HG02763 (cell line): ENCODE measurements around the gene NAALADL2.
"Not testable (repeated sequence)": the region's sequence is repeated elsewhere in the genome, so short reads cannot be mapped to it uniquely, and the experiment has no call there.

Experiments
- ATAC-seq: cut with Tn5 transposase; IDR thresholded peaks from one replicate; pipeline ENCODE4 v1.9.1; 2021; ENCODE audit warnings: mild to moderate bottlenecking, moderate library complexity; ENCODE audit not compliant: unreplicated experiment

Gene NAALADL2

DNA sequence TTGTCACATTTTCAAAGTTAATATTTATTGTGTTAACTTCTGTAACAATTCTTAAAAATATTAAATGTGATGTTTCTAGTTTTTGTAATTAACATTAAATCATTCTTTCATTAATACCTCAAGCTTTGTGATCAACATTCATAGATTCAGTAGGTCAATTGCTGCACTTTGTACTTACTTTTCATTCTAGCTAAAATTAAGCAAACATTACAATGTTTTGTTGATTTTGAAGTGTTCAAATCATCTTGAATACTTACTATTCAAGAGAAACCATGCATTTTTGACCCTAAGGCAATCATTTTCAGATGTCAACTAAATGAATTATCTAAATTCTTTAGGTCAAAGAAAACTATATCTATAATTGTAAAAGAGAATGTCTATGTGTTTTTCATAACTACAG, 933.1 kb downstream of the NAALADL2 start:
- no peak for ATAC-seq

DNA sequence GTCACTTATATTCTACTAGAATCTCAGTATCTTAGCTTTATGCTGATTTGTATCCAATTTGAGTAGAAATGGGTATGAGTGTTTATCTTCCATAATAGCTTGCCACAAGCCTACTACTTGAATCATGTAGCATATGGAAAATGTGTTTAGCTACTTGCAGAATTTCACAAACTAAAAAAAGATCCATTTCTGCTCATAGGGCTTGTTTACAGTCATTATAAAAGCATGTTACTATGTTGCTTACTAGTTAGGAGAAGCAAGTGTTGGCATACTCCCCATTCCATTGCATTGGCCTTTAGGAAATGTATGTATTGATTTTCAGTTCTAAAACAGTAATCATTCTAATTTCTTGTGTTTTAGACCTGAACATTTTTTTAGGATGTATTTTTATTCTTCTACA, 939.2 kb downstream of the NAALADL2 start:
- no peak for ATAC-seq

DNA sequence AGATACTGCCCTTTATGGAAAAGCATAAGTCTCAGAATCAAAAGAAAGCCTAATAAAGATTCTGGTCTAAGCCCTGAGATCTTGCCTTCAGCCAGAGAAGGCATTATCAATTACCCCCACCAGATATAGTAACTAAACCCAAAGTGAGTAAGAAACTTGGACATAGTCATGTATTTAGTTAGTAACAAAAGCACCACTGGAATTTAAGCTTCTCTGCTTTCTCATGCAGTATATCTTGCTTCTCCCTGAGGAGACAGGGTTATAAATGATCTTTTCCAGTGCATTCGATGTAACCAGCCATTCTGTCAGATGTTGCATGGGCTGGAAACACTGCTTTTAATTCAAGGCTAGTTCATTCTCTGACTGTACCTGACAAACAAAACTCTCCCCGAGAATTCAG, 946.7 kb downstream of the NAALADL2 start:
- no peak for ATAC-seq

DNA sequence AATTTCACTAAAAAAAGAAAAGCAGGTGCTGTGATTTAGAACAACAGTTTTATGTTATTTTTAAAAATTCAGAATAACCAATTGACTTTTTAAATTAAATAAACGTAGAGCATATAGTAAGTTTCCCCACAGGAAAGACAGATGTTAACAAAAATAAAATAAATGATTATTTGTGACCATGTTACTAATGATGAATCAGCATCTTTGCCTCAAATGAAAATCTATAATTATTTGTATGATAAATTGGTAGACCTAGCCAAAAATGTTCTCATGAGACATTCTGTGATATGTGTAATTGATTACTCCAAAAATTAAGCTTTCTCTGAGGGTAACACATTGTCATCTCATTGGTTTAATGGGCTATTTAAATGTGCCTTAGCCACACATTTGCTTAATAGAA, 948.0 kb downstream of the NAALADL2 start:
- ATAC-seq = no peak

DNA sequence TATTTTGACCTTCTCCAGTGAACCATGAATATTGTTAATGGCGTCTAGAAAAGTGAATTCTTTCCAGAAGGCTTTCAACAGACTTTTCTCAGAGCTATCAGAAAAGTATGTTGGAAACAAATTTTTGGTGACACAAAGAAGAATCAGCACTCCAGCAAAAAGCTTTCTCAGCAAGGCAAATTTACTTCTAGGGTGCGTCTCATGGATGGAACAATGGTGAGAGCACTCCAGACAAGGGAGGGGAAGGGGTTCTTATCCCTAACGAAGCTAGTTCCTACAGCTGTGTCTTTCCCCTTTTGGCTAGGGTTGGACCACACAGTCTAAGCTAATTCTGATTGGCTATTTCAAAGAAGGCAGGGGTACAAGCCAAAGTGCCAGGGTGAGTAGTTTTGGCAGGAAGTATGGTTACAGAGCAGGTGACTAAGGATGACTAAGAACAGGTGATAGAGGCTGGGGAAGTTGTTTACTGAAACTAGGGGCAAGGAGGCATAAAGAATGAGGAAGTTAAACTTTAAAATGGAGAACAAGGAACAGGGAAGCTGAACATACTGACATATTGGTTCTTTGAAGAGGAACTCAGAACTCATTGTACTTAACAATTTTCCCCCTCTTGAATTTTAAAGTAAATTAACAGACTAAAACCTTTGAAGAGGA, 959.8 kb downstream of the NAALADL2 start:
- no peak for ATAC-seq

DNA sequence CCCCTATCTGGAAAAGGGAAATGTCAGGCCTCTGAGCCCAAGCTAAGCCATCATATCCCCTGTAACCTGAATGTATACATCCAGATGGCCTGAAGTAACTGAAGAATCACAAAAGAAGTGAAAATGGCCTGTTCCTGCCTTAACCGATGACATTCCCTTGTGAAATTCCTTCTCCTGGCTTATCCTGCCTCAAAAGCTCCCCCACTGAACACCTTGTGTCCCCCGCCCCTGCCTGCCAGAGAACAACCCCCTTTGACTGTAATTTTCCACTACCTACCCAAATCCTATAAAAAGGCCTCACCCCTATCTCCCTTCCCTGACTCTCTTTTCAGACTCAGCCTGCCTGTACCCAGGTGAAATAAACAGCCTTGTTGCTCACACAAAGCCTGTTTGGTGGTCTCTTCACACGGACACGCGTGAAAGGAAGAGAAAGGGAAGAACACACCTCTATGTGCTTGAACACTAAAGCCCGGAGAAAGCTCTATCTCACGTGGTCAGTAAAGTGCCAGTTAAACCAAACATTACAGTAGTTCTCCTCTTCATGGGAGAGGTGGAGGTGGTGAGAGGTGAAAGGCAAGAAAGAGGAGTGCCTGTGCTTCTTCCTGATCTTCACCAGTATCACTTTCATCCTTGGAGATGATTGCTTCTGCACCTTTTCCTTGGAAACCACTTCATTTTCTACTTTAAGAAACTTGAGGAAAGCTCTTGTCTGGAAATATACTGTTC, 963.8 kb downstream of the NAALADL2 start:
- ATAC-seq = not testable (repeated sequence)

DNA sequence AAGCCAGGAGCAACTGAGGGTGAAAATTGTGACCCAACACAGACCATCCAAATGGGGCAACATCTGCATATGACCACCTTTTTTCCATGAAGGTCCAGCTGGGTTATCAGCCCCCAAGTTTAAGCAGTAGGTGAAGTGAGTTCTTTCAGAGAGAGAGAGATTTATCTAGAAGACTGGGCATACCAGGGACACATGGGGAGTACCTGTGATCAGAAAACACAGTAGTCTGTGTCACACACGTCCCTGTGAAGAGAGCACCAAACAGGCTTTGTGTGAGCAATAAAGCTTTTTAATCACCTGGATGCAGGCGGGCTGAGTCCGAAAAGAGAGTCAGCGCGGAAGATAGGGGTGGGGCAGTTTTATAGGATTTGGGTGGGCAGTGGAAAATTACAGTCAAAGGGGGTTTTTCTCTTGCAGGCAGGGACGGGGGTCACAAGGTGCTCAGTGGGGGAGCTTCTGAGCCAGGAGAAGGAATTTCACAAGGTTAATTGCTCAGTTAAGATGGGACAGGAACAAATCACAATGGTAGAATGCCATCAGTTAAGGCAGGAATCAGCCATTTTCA, 966.0 kb downstream of the NAALADL2 start:
- not testable (repeated sequence) for ATAC-seq

DNA sequence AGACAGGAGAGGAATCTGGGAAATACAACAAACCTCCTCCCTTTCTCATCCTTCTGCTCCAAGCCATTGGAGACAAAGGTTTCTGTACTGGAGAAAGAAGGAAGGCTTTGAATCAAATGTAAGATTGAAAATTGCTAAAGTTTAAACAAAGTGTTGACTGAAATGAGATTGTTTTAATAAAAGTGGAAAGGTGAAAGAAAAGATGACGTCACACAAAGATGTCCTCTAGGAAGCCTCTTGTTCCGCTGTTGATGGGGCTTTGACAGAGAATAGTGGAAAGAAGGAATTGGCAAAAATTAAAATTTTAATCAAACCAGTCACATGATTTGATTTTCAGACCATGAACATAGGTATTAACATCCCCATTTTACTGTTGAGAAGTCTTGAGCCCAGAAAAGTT, 967.6 kb downstream of the NAALADL2 start:
- no peak for ATAC-seq

DNA sequence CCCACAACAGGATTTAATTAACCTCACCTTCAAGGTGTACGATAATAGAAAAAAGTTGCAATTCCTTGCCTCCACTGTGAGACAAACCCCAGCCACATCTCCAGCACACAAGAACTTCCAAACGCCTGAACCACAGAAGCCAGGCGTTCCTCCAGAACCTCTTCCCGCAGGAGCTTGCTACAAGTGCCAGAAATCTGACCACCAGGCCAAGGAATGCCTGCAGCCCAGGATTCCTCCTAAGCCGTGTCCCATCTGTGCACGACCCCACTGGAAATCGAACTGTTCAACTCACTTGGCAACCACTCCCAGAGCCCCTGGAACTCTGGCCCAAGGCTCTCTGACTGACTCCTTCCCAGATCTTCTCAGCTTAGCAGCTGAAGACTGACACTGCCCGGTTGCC, 970.7 kb downstream of the NAALADL2 start:
- not testable (repeated sequence) for ATAC-seq

DNA sequence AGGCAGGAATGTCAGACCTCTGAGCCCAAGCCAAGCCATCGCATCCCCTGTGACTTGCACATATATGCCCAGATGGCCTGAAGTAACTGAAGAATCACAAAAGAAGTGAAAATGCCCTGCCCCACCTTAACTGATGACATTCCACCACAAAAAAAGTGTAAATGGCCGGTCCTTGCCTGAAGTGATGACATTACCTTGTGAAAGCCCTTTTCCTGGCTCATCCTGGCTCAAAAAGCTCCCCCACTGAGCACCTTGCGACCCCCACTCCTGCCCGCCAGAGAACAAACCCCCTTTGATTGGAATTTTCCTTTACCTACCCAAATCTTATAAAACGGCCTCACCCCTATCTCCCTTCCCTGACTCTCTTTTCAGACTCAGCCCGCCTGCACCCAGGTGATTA, 976.6 kb downstream of the NAALADL2 start:
- ATAC-seq = not testable (repeated sequence)

DNA sequence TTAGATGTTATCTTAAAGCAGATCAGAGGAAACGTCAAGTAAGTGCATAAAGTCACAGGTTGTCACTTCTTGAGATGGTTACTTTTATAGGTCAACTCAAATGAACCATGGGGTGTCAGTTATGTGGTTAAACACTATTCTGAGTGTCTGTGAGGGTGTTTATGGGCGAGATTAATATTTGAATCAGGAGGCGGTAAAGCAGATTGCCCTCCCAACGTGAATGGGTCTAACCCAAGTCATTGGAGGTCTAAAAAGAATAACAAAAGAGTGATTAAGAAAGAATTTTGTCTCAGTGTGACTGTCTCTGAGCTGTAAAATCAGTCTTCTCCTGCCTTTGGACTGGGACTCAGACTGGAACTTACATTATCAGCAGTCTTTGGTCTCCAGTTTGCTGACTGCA, 977.5 kb downstream of the NAALADL2 start:
- no peak for ATAC-seq

DNA sequence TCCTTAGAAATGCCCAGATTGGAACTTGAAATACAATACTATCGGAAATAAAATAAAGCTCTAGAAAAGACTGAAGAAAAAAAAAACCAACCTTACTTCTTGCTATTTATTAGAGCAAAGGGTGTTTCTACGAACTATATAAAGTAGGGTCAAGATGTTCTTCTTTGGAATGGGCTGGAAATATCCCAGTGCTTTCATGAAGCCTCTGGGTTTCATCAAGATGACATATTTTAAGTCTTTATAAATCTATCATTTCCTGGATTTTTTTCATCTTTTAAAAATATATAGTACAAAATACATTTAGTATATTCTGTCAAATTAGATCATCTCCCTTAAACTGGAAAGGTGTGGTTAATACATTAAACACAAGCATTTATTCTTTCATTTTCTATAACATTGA, 978.8 kb downstream of the NAALADL2 start:
- no peak for ATAC-seq

DNA sequence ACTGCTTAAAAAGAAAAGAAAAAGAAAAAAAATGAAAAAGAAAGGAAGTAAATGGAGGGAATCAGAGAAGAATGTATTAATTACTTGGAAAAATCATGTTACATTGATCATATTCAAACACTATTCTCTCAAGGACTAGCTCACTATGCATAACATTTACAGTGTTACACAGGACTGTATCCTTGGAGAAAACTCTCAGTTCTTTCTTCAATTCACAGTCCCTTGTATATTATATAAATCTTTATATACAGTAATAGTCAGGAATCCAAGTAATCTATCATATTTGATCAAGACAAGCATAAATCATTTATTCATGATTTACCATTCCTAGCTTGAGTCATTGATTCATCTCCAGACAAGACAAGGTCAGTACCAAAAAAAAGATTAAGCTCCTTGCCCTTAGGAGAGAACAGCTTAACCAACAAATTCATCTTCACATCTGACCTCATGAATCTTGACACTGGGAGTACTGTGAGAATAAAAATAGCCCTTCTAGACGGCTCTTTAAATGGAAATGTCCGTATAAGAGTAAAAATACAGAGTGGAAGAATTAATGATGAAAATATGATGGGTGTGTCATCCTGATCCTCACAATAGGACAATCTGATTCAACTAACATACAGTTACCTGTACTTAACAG, 980.4 kb downstream of the NAALADL2 start:
- ATAC-seq = no peak

DNA sequence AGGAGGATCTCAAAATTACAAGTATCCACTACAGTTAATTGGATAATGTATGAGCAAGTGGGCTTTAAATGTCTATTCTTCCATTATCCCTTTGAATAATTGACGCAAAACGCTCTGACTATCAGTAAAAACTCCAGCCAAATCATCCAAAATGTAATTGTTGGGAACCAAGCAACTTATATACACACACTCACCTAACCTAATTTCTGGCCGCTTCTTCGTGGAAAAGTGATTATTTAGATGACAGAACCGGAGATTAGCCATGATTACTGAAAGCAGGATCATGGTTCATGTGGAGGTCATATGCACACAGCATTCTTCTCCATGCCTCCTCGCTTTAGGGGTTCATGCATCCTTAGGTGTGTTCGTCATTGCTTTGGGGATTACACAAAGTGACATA, 992.4 kb downstream of the NAALADL2 start:
- ATAC-seq = no peak

DNA sequence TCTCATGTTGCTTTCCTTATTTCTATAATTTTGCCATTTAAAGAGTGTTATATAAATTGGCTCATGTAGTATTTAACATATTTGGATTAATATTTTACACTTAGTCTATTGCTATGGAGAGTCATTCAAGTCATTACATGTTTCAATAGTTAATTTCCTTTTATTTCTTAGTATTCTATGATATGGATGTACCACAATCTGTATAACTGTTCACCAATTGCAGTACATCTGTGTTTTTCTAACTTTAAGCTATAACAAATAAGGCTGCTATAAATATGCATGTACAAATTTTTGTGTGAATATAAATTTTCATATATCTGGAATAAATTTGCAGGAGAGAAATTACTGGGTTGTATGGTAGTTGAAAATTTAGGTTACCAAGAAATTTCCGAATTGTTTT, 993.4 kb downstream of the NAALADL2 start:
- ATAC-seq = no peak

DNA sequence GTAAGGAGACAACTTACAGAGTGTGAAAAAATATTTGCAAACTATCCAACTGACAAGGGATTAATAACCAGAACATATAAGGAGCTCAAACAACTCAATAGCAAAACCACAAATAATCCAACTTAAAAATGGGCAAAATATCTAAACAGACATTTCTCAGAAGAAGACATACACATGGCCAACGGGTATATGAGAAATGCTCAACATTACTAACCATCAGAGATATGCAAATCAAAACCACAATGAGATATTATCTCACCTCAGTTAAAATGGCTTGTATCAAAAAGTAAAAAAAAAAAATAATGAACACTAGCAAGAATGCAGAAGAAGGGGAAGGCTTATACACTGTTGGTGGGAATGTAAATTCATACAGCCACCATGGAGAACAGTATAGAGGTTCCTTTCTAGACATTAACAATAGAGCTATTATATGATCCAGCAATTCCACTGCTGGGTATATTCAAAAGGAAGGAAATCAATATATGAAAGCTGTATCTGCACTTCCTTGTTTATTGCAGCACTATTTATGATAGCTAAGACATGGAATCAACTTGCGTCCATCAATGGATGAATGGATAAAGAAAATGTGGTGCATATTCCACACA, 998.6 kb downstream of the NAALADL2 start:
- ATAC-seq = no peak
